Hindlimb muscle (tissue), 1 donor: ENCODE data around the gene ARMCX2. TPM values are rescaled to one million over a fixed set of nuclear protein-coding genes. Genes with fewer than 3 reads are reported as not detected.

Source experiments
- polyA plus RNA-seq: library from polyadenylated mRNA; unstranded; fragments of 120-200 nt; gene quantifications from one replicate; pipeline ENCODE4 v1.2.1, GENCODE V29; 2013; ENCODE audit not compliant: insufficient read length

Gene ARMCX2
- polyA plus RNA-seq, 1 donor: 131 TPM

Other genes starting within 250 kb of the ARMCX2 start
- 49.6 TPM for gene ARMCX4, start 174.4 kb downstream of the ARMCX2 start, polyA plus RNA-seq
- 87.1 TPM for gene ARMCX1, start 109.3 kb downstream of the ARMCX2 start, polyA plus RNA-seq
- gene ARMCX6, start 41.9 kb downstream of the ARMCX2 start, polyA plus RNA-seq: 105 TPM
- gene ARMCX3, start 36.7 kb downstream of the ARMCX2 start, polyA plus RNA-seq: 132 TPM